ENCODE results near the gene PTCD3.

Gene PTCD3

GRCh38 chr2:86105969-86106945 lies at the start of gene PTCD3:
Gene PTCD3, plus strand, starts transcription at chr2:86106235. Its CDS starts 13 bp downstream, at chr2:86106248.
- peak; percentile 89 to 90 for ATAC-seq

GRCh38 chr2:86056590-86057331 lies 49.3 kb upstream of the PTCD3 start:
- no peak for ATAC-seq

- ATAC-seq = no peak
Measured at GRCh38 chr2:86062043-86062442, 44.0 kb upstream of the PTCD3 start.

- no peak for ATAC-seq
Measured at GRCh38 chr2:86064006-86064405, 42.0 kb upstream of the PTCD3 start.

- ATAC-seq = no peak
Measured at GRCh38 chr2:86065512-86065911, 40.5 kb upstream of the PTCD3 start.

GRCh38 chr2:86066007-86066578 lies 39.9 kb upstream of the PTCD3 start:
- ATAC-seq = no peak

- ATAC-seq = no peak
Measured at GRCh38 chr2:86066915-86067314, 39.1 kb upstream of the PTCD3 start.

- peak; percentile 95 for ATAC-seq
Measured at GRCh38 chr2:86068136-86068588, 37.9 kb upstream of the PTCD3 start.

GRCh38 chr2:86068648-86069047 lies 37.4 kb upstream of the PTCD3 start:
- ATAC-seq = no peak

- ATAC-seq = no peak
Measured at GRCh38 chr2:86069091-86069685, 36.8 kb upstream of the PTCD3 start.

- ATAC-seq = no peak
Measured at GRCh38 chr2:86069783-86070339, 36.2 kb upstream of the PTCD3 start.

- no peak for ATAC-seq
Measured at GRCh38 chr2:86070868-86071267, 35.2 kb upstream of the PTCD3 start.

GRCh38 chr2:86072271-86072858 lies 33.7 kb upstream of the PTCD3 start:
- ATAC-seq = no peak

- ATAC-seq = no peak
Measured at GRCh38 chr2:86073225-86073624, 32.8 kb upstream of the PTCD3 start.

- ATAC-seq = no peak
Measured at GRCh38 chr2:86074256-86074655, 31.8 kb upstream of the PTCD3 start.

- no peak for ATAC-seq
Measured at GRCh38 chr2:86074811-86075210, 31.2 kb upstream of the PTCD3 start.

- no peak for ATAC-seq
Measured at GRCh38 chr2:86075886-86076285, 30.1 kb upstream of the PTCD3 start.

- ATAC-seq = no peak
Measured at GRCh38 chr2:86078774-86079545, 27.1 kb upstream of the PTCD3 start.

- peak; percentile 83 to 84 for ATAC-seq
Measured at GRCh38 chr2:86079981-86080911, 25.8 kb upstream of the PTCD3 start.

GRCh38 chr2:86081724-86082123 lies 24.3 kb upstream of the PTCD3 start:
- no peak for ATAC-seq

All from activated CD4-positive, CD25-positive, alpha-beta regulatory T cell treated with anti-CD3 and anti-CD28 coated beads, Interleukin-2, amount 50 U/mL, for 24 hours (primary cell).